OCI-LY1 (cell line): Measurements from ENCODE around the gene TRABD2B.

Experiments
- H2AFZ ChIP-seq: fragments of 200-600 bp; sonication (generic), shearing (Covaris generic); 2 replicates; pipeline ENCODE4 v1.6.0; 2014; ENCODE audit warnings: antibody characterized with exemption, mild to moderate bottlenecking, low read length
- H3F3A ChIP-seq: fragments of 200-600 bp; sonication (generic), shearing (Covaris generic); 2 replicates; pipeline ENCODE4 v1.6.0; 2014; ENCODE audit warnings: mild to moderate bottlenecking, antibody characterized with exemption, low read length, moderate library complexity; ENCODE audit not compliant: insufficient read depth
- H3K27ac ChIP-seq: fragments of 200-600 bp; sonication (generic); 2 replicates; pipeline ENCODE4 v1.5.1; 2014; ENCODE audit warnings: low read length, mixed run types, mild to moderate bottlenecking, low read depth; ENCODE audit not compliant: poor library complexity, severe bottlenecking
- H3K27me3 ChIP-seq: fragments of 200-600 bp; sonication (generic); 2 replicates; pipeline ENCODE4 v1.6.0; 2014; ENCODE audit warnings: antibody characterized with exemption, mild to moderate bottlenecking, low read length, moderate library complexity; ENCODE audit not compliant: insufficient read depth
- H3K36me3 ChIP-seq: fragments of 200-600 bp; sonication (generic); 2 replicates; pipeline ENCODE4 v1.6.1; 2014; ENCODE audit warnings: mild to moderate bottlenecking, antibody characterized with exemption, low read length, moderate library complexity, mixed read lengths; ENCODE audit not compliant: insufficient read depth
- H3K4me1 ChIP-seq: fragments of 200-600 bp; sonication (generic); 2 replicates; pipeline ENCODE4 v1.5.1; 2014; ENCODE audit warnings: mild to moderate bottlenecking, low read length, moderate library complexity; ENCODE audit not compliant: insufficient read depth, severe bottlenecking
- H3K4me2 ChIP-seq: fragments of 200-600 bp; sonication (generic), shearing (Covaris generic); 2 replicates; pipeline ENCODE4 v1.6.1; 2014; ENCODE audit warnings: low read length
- H3K4me3 ChIP-seq: fragments of 200-600 bp; sonication (generic); 2 replicates; pipeline ENCODE4 v1.5.1; 2014; ENCODE audit warnings: low read length, low read depth, mild to moderate bottlenecking, mixed read lengths; ENCODE audit not compliant: poor library complexity, severe bottlenecking
- H3K79me2 ChIP-seq: fragments of 200-600 bp; shearing (Covaris generic); 2 replicates; pipeline ENCODE4 v1.6.1; 2016; ENCODE audit warnings: mixed run types, low read length, mixed read lengths; ENCODE audit not compliant: insufficient read depth
- H3K9ac ChIP-seq: fragments of 200-600 bp; sonication (generic), shearing (Covaris generic); 2 replicates; pipeline ENCODE4 v1.6.1; 2014; ENCODE audit warnings: mild to moderate bottlenecking, low read length, mixed read lengths
- H3K9me2 ChIP-seq: fragments of 200-600 bp; sonication (generic), shearing (Covaris generic); 2 replicates; pipeline ENCODE4 v1.6.1; 2014; ENCODE audit warnings: low read depth, mild to moderate bottlenecking, low read length, mixed read lengths
- H3K9me3 ChIP-seq: fragments of 200-600 bp; shearing (Covaris generic); 2 replicates; pipeline ENCODE4 v1.6.1; 2014; ENCODE audit warnings: low read length, mixed read lengths
- H4K20me1 ChIP-seq: fragments of 200-600 bp; sonication (generic), shearing (Covaris generic); 2 replicates; pipeline ENCODE4 v1.6.0; 2016; ENCODE audit warnings: mild to moderate bottlenecking, low read length; ENCODE audit not compliant: insufficient read depth
- EZH2 ChIP-seq: fragments of 200-600 bp; sonication (generic), shearing (Covaris generic); IDR thresholded peaks from 2 replicates; pipeline ENCODE4 v1.8.0; 2017; ENCODE audit warnings: borderline replicate concordance, mixed run types, mild to moderate bottlenecking, antibody characterized with exemption, low read length, moderate library complexity, mixed read lengths
- TF ChIP-seq, protein P1 (sequence below): fragments of 200-600 bp; sonication (generic), shearing (Covaris generic); IDR thresholded peaks from 2 replicates; pipeline ENCODE4 v1.5.1; 2017; ENCODE audit warnings: mild to moderate bottlenecking, antibody characterized with exemption, low read length, moderate library complexity, mixed read lengths

The TRABD2B gene

DNA sequence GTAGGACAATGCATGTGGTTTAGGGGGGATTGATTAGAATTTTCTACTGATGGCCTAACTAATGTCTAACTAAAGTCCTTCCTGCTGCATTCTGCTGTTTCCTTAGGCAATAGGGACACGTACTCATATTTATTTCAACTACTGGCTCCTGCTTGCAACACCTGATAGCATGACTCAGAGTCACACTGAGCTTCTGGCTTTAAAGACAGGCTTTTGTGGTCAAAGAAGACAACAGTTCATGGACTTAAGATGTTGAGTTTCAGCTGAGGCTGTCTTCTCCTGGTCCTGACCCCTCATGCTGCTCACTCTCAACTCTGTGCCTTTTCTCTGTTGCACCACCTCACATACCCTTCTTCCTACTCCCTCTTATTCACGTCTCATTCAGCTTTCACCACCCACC, 29.1 kb upstream of the TRABD2B start:
- Histone ChIP-seq H3K4me2 (no peak overlapping the region), H2AFZ (no peak overlapping the region), H3K9ac (no peak overlapping the region)

DNA sequence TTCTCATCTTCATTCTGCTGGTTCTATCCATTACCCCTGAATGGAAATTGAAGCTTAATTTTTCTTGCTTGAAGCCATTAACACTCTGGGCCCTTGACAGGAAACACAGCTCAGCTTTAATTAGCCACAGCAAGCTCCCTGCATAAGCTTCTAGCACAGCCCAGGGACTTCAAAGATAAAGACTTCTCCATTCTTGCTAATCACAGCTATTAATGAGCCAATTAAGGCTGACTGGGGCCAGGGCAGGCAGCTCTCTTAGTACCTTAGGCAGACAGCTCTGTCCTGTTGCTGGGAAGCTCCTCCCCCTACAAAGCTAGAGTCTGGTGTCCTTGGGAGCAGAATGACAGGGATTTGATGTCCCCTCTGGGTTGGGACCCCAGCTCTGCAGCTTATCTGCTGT, 27.9 kb upstream of the TRABD2B start:
- no peak overlapping the region for H2AFZ ChIP-seq
- no peaks in the 10 kb centered on the region for H3F3A ChIP-seq

More for the DNA sequence above, 29.1 kb upstream of the TRABD2B start:
- Histone ChIP-seq H3F3A (no peaks in the 10 kb centered on the region), H3K27ac (no peak overlapping the region), H3K4me1 (no peaks in the 10 kb centered on the region), H3K9me2 (no peaks in the 10 kb centered on the region), H3K36me3 (no peaks in the 10 kb centered on the region), H3K9me3 (no peaks in the 10 kb centered on the region), H3K27me3 (no peaks in the 10 kb centered on the region), H3K4me3 (no peak overlapping the region), H3K79me2 (no peaks in the 10 kb centered on the region), H4K20me1 (no peaks in the 10 kb centered on the region)
- TF ChIP-seq, protein P1, sequence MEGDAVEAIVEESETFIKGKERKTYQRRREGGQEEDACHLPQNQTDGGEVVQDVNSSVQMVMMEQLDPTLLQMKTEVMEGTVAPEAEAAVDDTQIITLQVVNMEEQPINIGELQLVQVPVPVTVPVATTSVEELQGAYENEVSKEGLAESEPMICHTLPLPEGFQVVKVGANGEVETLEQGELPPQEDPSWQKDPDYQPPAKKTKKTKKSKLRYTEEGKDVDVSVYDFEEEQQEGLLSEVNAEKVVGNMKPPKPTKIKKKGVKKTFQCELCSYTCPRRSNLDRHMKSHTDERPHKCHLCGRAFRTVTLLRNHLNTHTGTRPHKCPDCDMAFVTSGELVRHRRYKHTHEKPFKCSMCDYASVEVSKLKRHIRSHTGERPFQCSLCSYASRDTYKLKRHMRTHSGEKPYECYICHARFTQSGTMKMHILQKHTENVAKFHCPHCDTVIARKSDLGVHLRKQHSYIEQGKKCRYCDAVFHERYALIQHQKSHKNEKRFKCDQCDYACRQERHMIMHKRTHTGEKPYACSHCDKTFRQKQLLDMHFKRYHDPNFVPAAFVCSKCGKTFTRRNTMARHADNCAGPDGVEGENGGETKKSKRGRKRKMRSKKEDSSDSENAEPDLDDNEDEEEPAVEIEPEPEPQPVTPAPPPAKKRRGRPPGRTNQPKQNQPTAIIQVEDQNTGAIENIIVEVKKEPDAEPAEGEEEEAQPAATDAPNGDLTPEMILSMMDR: no peak
- TF ChIP-seq EZH2: no peak

DNA sequence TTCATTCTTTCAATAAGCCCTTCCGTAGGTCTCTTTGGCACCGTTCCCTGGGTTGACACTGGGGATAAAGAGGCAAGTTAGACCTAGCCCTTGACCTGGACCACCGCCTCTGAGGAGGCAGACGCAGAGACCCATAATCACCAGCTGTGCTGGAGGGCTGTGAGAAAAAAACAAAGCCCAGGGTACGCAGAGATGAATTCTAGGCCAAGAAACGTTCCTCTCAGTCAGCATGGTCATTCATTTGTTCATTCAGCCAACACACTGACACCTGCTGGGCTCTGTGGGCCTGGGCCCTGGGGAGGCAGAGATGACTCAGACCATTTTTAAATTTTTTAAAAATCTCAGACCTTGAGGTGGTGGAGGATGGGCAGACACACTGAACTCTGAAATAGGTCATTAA, 26.3 kb upstream of the TRABD2B start:
- no peaks in the 10 kb centered on the region for H3K79me2 ChIP-seq
- H4K20me1 ChIP-seq: no peaks in the 10 kb centered on the region
- no peak overlapping the region for H2AFZ ChIP-seq
- no peaks in the 10 kb centered on the region for H3K36me3 ChIP-seq
- H3K27ac ChIP-seq: no peak overlapping the region
- H3F3A ChIP-seq: no peaks in the 10 kb centered on the region
- no peaks in the 10 kb centered on the region for H3K9me2 ChIP-seq
- no peak overlapping the region for H3K4me2 ChIP-seq
- H3K27me3 ChIP-seq: no peaks in the 10 kb centered on the region
- H3K4me1 ChIP-seq: no peaks in the 10 kb centered on the region
- TF ChIP-seq EZH2: no peak
- H3K9me3 ChIP-seq: no peaks in the 10 kb centered on the region
- no peak overlapping the region for H3K4me3 ChIP-seq
- no peak overlapping the region for H3K9ac ChIP-seq

More for the DNA sequence above, 27.9 kb upstream of the TRABD2B start:
- no peak overlapping the region for H3K4me2 ChIP-seq
- H4K20me1 ChIP-seq: no peaks in the 10 kb centered on the region
- no peaks in the 10 kb centered on the region for H3K9me3 ChIP-seq
- no peak overlapping the region for H3K27ac ChIP-seq
- no peaks in the 10 kb centered on the region for H3K27me3 ChIP-seq
- no peaks in the 10 kb centered on the region for H3K4me1 ChIP-seq
- no peak overlapping the region for H3K9ac ChIP-seq
- TF ChIP-seq EZH2: no peak
- TF ChIP-seq, protein P1: no peak
- H3K79me2 ChIP-seq: no peaks in the 10 kb centered on the region
- no peaks in the 10 kb centered on the region for H3K36me3 ChIP-seq
- no peaks in the 10 kb centered on the region for H3K9me2 ChIP-seq
- no peak overlapping the region for H3K4me3 ChIP-seq

DNA sequence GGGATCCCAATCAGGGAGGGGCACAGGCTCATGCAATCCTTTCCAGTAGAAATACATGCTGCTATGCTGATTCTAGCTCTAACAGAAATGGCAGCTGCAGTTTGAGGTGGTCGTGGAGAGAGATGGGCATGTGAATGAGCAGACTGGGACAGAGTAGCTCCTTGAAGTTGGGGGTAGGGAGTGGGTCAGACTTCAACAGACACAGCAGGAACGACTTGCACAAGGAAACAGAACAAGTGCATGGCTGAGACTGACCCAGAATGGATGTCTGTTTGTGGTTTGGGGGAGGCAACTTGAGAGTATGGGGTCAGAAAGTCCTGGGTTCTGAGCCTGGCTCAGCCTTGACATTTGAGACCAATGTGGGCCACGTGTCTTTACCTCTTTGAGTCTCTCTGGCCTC, 25.1 kb upstream of the TRABD2B start:
- Histone ChIP-seq H2AFZ (no peak overlapping the region), H3K9ac (no peak overlapping the region), H3K4me1 (no peaks in the 10 kb centered on the region), H3K4me2 (no peak overlapping the region), H3K36me3 (no peaks in the 10 kb centered on the region), H4K20me1 (no peaks in the 10 kb centered on the region), H3K27me3 (no peaks in the 10 kb centered on the region), H3F3A (no peaks in the 10 kb centered on the region), H3K4me3 (no peak overlapping the region), H3K27ac (no peak overlapping the region), H3K79me2 (no peaks in the 10 kb centered on the region), H3K9me2 (no peaks in the 10 kb centered on the region), H3K9me3 (no peaks in the 10 kb centered on the region)
- no peak for TF ChIP-seq EZH2
